Mammary epithelial cell (primary cell): Measurements from ENCODE around the gene DHX36.

ENCODE experiments used
- EZH2 ChIP-seq: IDR thresholded peaks from 2 replicates; pipeline ENCODE4 v1.6.1; 2012; ENCODE audit warnings: low read length, inconsistent platforms, borderline replicate concordance
- TF ChIP-seq, protein P1 (sequence below), 2 donors: IDR thresholded peaks in 1 of 2; conservative IDR thresholded peaks in 1 of 2; 2 replicates each; pipeline ENCODE4 v1.5.1; 2011 to 2012; ENCODE audit warnings: inconsistent platforms in 2 of 2, low read length in 2 of 2, mild to moderate bottlenecking in 2 of 2, control low read depth in 1 of 2, low read depth in 1 of 2; ENCODE audit not compliant: insufficient read depth in 1 of 2; ENCODE audit errors: extremely low read depth in 1 of 2

DNA sequence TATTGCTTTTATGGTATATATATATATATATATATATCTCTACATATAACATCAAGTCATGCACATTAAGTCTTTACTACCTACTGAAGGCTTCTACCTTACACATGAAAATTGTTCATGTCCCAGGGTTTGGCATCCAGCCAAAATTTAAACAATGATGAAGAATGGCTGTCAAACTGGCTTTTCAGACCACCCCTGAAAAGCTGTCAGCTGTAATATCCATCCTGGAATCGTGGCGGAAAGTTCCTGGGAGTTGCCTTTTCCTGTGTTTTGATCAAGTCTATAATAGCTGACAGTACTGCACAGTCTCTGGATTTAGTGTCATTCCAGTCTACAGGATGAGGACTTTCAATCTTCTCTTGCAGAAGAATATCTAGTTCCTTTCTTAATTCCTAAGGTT, 48.3 kb downstream of the DHX36 start:
- TF ChIP-seq, protein P1, sequence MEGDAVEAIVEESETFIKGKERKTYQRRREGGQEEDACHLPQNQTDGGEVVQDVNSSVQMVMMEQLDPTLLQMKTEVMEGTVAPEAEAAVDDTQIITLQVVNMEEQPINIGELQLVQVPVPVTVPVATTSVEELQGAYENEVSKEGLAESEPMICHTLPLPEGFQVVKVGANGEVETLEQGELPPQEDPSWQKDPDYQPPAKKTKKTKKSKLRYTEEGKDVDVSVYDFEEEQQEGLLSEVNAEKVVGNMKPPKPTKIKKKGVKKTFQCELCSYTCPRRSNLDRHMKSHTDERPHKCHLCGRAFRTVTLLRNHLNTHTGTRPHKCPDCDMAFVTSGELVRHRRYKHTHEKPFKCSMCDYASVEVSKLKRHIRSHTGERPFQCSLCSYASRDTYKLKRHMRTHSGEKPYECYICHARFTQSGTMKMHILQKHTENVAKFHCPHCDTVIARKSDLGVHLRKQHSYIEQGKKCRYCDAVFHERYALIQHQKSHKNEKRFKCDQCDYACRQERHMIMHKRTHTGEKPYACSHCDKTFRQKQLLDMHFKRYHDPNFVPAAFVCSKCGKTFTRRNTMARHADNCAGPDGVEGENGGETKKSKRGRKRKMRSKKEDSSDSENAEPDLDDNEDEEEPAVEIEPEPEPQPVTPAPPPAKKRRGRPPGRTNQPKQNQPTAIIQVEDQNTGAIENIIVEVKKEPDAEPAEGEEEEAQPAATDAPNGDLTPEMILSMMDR (conservative IDR thresholded peaks at IDR 0.05 in 1 of 2, IDR thresholded peaks at IDR 0.05 in 1 of 2; ENCODE audit: extremely low read depth in 1 of 2, insufficient read depth in 1 of 2, low read depth in 1 of 2, low read length in 2 of 2) = no peak
- no peak for TF ChIP-seq EZH2
